HepG2 (cell line): ENCODE data around the gene TMX1. TPM values are rescaled to one million over a fixed set of nuclear protein-coding genes. Genes with fewer than 3 reads are reported as not detected.

Experiments used
- DBP ChIP-seq: sonication (generic); formaldehyde crosslinking; IDR thresholded peaks from 2 replicates; pipeline ENCODE4 v1.4.0; 2020; ENCODE audit warnings: missing genetic modification reagents; ENCODE audit errors: not compliant biosample characterization
- DRAP1 ChIP-seq: IDR thresholded peaks from 2 replicates; pipeline ENCODE4 v1.6.1; 2016; ENCODE audit warnings: missing genetic modification reagents, missing compliant biosample characterization
- ETV5 ChIP-seq: IDR thresholded peaks from 2 replicates; pipeline ENCODE4 v1.6.1; 2018; ENCODE audit warnings: missing biosample characterization, missing genetic modification reagents, inconsistent platforms, borderline replicate concordance
- MIER3 ChIP-seq: IDR thresholded peaks from 2 replicates; pipeline ENCODE4 v1.6.1; 2016; ENCODE audit warnings: missing compliant biosample characterization, borderline replicate concordance
- ZBTB4 ChIP-seq: sonication (generic); formaldehyde crosslinking; IDR thresholded peaks from 2 replicates; pipeline ENCODE4 v1.4.0; 2020; ENCODE audit warnings: missing genetic modification reagents, mild to moderate bottlenecking, borderline replicate concordance
- ZBTB40 ChIP-seq, 2 experiments: fragments of 450-650 bp in 1 of 2; sonication (generic) in 1 of 2; formaldehyde crosslinking in 1 of 2; IDR thresholded peaks; 2 replicates each; pipeline versions ENCODE4 v1.6.1 to v1.8.0; 2016 to 2022; ENCODE audit warnings: antibody characterized with exemption in 1 of 2, mild to moderate bottlenecking in 1 of 2, missing genetic modification reagents in 1 of 2
- ZMYM2 ChIP-seq: sonication (generic); formaldehyde crosslinking; IDR thresholded peaks from 2 replicates; pipeline ENCODE4 v1.8.0; 2022; ENCODE audit warnings: mild to moderate bottlenecking, missing genetic modification reagents
- ZMYM4 ChIP-seq: sonication (generic); formaldehyde crosslinking; IDR thresholded peaks from 2 replicates; pipeline ENCODE4 v1.8.1; 2023; ENCODE audit warnings: mild to moderate bottlenecking, missing genetic modification reagents
- ZNF143 ChIP-seq: sonication (generic); formaldehyde crosslinking; IDR thresholded peaks from 2 replicates; pipeline ENCODE4 v1.4.0; 2020; ENCODE audit warnings: missing genetic modification reagents
- ZNF34 ChIP-seq: sonication (generic); formaldehyde crosslinking; IDR thresholded peaks from 2 replicates; pipeline ENCODE4 v1.4.0; 2020; ENCODE audit warnings: mild to moderate bottlenecking, missing genetic modification reagents, borderline replicate concordance
- ZNF468 ChIP-seq: sonication (generic); formaldehyde crosslinking; IDR thresholded peaks from 2 replicates; pipeline ENCODE4 v1.8.0; 2022; ENCODE audit warnings: mild to moderate bottlenecking, moderate library complexity, missing genetic modification reagents
- ZNF546 ChIP-seq: sonication (generic); formaldehyde crosslinking; conservative IDR thresholded peaks from 2 replicates; pipeline ENCODE4 v1.8.1; 2023; ENCODE audit warnings: mild to moderate bottlenecking, missing genetic modification reagents
- ZNF891 ChIP-seq: sonication (generic); formaldehyde crosslinking; IDR thresholded peaks from 2 replicates; pipeline ENCODE4 v1.5.0; 2020; ENCODE audit warnings: mild to moderate bottlenecking, missing genetic modification reagents
- polyA plus RNA-seq, 8 experiments: library from polyadenylated mRNA; depleted of rRNA in 3 of 8; stranded (reverse) in 7 of 8; unstranded in 1 of 8; fragments of >200 nt; fragmentation: Illumina TruSeq in 4 of 8; extraction: Trizol in 4 of 8; gene quantifications; 2 replicates each; pipeline versions ENCODE4 v1.2.1 to v1.2.3, GENCODE V29; 2011 to 2016; ENCODE audit warnings: low read depth in 4 of 8, missing spikeins in 1 of 8, mixed read lengths in 1 of 8; ENCODE audit not compliant: insufficient read depth in 1 of 8
- total RNA-seq, 5 experiments: library from RNA; depleted of rRNA; stranded (reverse); fragments of >200 nt; fragmentation: Illumina TruSeq; extraction: Trizol; gene quantifications; 2 replicates each; pipeline ENCODE4 v1.2.3, GENCODE V29; 2016; ENCODE audit warnings: low read depth in 1 of 5

Gene TMX1
- total and polyA plus RNA-seq, 2 of the 13 experiments (the other 11 are each of a cell fraction or from before 2014, with no cell fraction given): 23.0 to 56.8 TPM

DNA sequence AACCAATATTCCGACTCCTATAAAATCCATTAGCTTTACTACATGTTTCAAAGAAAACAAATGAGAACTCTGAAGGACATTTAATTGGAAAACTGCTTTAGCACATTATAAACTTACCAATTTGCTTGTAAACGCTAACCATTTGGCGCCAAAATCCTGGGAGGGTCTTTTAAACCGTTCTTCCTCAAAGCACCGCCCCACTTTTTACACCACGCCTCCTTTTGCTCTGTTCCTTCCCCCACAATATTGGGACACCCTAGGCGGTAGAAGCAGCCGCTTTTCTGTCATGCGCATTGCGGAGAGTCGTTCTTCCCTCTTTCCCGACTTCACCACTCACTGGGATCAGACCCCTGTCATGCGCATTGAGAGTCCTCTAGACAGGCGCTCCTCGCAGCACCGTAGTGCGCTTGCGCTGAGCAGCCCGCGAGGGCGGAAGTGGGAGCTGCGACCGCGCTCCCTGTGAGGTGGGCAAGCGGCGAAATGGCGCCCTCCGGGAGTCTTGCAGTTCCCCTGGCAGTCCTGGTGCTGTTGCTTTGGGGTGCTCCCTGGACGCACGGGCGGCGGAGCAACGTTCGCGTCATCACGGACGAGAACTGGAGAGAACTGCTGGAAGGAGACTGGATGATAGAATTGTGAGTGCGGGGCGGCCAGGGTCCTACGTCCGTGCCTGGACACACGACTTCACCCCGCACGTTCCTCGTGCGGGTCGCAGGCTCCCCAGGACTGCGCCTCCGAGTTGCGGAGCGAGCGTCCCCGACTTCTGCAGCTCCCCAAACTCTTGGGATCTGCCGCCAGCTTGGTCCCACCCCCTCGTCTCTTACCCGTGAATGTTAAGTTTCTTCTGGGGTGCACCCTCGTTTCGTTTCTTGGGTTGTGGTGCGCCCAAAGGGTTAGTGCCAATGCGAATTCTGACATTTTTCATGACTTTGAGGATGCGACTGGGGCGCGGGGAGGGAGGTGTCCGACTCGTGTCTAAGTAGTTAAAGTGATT is at the start of gene TMX1 (continued):
- TF ChIP-seq DBP (CRISPR knock-in tag): peak; percentile 56
- no peak for TF ChIP-seq ZMYM2 (CRISPR knock-in tag)
- no peak for TF ChIP-seq ZNF34 (CRISPR knock-in tag)
- peak; percentile 80 for TF ChIP-seq ETV5 (CRISPR knock-in tag)
- peak; percentile 77; the same call in 1 of the 2 replicates for TF ChIP-seq DRAP1 (CRISPR knock-in tag)
- TF ChIP-seq ZNF468: no peak
- TF ChIP-seq ZNF143: peak; percentile 39; the same call in 1 of the 2 replicates
- TF ChIP-seq ZBTB40 (IDR thresholded peaks at IDR 0.05): no peak
- TF ChIP-seq ZBTB40 (CRISPR knock-in tag; IDR thresholded peaks at IDR 0.05): peak; percentile 70; the same call in 1 of the 2 replicates
- TF ChIP-seq ZBTB4 (CRISPR knock-in tag): 0 out of 2 replicates have a peak, but pooled peaks have one; percentile 51
- TF ChIP-seq ZNF546: 0 out of 2 replicates have a peak, but pooled peaks have one; percentile 52
- TF ChIP-seq ZNF891 (CRISPR knock-in tag): peak; percentile 73
- TF ChIP-seq MIER3: no peak
- TF ChIP-seq ZMYM4 (CRISPR knock-in tag): peak; percentile 83
